Stimulated activated CD4-positive, alpha-beta T cell treated with anti-CD3 and anti-CD28 coated beads, Interleukin-4, amount 100 ng/mL, for 24 hours (primary cell): Measurements from ENCODE around the gene SLC16A10.
"Not testable (repeated sequence)": the region's sequence is repeated elsewhere in the genome, so short reads cannot be mapped to it uniquely, and the experiment has no call there.

Experiments used
- DNase-seq: peaks from one replicate; pipeline ENCODE4 v3.0.0-alpha.2; 2020

The SLC16A10 gene

DNA sequence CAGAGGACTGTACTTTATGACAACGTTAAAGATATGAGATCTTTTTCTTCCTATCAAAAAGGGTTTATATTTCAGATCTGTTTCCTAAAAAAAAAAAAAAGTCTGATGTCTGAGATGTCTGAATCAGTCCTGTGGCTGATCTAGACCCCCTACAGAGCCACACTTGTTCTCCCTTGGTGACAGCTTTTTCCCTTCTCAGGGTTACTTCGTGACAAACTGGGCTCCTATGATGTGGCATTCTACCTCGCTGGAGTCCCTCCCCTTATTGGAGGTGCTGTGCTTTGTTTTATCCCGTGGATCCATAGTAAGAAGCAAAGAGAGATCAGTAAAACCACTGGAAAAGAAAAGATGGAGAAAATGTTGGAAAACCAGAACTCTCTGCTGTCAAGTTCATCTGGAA is 134.5 kb downstream of the SLC16A10 start:
- DNase-seq: no peak

GRCh38 chr6:111222341-111222740 is 135.0 kb downstream of the SLC16A10 start:
- no peak for DNase-seq

- DNase-seq: no peak
Observed at GRCh38 chr6:111228094-111228493, 140.8 kb downstream of the SLC16A10 start.

DNA sequence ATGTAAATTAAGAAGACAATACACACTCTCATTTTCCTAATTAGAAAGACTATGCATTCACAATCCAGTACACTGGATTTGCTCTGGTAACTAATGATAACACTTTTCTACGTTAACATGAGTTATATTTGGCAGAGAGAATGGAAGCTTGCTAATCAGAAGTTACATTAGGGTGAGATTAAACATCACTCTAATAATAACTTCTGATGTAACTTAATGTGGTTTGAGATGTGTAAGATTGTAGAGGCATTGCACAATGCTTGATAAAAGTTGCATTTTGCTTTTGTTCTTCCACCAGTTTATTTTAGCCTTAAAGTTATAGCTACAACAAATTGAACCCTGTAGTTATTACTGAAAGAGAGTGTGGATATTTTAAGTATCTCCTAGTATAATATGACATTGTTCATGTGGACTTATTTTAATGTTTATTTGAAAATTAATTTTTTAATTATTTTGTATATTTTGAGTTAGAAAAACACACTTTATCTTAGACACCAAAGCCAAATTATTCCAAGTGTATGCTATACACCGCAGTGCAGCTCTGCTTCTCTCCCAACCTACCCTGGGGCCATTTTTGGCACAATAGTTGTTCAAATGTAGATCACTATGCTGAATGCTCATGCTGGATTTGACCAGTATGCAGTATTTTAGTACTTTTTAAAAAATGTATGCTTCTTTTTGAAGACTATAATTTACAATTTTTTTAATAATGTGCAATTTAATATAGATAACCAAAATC is 143.2 kb downstream of the SLC16A10 start:
- no peak for DNase-seq

DNA sequence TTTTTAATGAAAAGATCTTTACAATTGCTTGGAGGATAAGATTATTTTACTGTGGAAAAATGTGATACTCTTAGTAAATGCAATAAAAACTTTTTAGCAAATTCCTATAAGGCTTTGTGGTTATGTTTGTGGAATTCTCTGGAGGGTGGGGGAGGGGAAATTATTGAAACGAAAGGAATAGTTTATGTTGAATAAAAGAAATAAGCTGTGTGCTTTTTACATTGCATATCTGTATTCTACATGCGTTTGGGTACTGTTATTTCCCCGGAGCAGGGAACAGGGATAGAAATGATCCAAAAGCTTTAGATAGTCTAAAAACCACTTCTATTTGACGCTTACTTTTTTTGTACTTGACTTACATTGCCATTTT is 143.8 kb downstream of the SLC16A10 start:
- no peak for DNase-seq

DNA sequence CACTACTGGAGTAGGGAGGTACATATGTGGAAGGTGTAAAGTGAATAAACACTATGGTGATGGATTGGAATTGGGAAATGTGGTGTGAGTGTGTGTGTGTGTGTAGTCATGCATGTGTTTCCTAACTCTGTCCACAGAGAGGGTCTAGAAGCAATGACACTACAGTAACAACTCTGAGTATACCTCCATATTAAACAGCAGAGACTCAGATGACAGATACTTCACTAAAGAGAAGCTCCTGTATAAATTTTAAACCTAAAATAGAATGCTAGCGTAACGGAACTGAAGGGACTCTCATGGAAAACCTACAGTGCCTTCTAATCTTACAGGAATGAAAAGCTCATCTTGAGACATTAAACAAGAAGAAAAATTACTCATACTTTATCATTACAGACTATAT is 150.5 kb downstream of the SLC16A10 start:
- no peak for DNase-seq

DNA sequence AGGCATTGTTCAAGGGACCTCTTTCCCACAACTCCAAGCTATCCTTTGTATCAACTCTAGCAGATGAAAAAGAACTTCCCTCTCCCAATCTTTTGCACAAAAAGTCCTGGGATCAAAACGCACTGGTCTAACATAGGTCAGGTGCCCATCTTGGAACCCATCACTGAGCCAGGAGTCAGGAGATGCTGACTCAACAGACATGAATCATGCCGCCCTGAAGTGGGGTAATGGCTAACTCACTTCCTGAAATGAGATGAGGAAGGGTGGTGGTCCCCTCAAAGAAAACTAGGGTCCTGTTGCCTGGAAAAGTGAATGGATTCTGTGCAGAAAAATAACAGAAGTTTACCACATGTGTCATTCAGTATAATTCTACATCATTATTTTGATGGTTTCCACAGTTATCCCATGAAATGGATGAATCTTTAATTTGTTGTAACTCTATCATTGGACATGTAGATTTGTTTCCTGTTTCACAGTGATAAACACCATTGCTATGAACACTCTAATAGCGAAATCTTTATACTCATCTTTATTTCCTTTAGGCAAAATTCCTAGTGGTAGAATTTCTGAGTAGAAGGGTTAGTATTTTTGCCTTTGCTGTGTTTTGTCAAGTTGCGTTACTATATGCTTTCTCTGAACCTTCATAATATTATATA is 151.3 kb downstream of the SLC16A10 start:
- DNase-seq: no peak

DNA sequence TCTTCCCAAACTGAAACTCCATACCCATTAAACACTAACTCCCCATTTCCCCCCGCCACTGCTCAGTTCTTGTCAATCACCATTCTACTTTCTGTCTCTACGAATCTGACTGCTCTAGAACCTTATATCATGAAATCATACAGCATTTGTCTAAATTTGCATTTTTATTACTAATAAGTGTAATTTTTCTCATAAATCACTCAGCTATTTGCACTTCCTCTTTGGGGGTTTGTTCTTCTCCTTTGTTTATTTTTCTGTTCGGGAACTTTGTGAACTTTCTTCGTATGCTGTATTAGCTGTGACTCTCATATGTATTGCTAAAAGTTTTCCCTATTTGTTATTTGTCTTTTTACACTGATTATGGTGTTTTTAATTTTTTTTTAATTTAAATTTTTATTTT is 152.2 kb downstream of the SLC16A10 start:
- no peak for DNase-seq

GRCh38 chr6:111242452-111242851 is 155.1 kb downstream of the SLC16A10 start:
- DNase-seq: no peak

DNA sequence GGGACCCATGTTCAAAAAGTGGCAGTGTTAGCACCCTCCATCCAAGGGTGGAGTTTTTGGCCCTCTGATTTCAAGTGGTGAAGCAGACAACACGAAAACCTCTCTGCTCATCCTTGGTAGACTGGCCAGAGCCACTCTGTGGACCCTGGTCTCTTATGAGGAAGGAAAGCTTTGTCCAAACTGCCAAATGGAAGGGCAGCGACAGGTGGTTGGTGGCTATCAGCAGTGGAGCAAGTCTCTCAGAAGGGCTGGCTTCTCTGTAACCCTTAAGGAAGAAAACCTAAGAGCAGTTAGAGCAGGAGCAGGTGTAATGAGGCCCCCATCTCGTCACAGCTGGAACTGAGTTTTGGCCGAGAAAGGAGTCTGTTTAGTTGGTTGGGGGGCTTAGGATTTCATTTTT is 155.8 kb downstream of the SLC16A10 start:
- no peak for DNase-seq

GRCh38 chr6:111248789-111249188 is 161.5 kb downstream of the SLC16A10 start:
- DNase-seq: no peak

- no peak for DNase-seq
Observed at GRCh38 chr6:111250791-111251354, 163.6 kb downstream of the SLC16A10 start.

DNA sequence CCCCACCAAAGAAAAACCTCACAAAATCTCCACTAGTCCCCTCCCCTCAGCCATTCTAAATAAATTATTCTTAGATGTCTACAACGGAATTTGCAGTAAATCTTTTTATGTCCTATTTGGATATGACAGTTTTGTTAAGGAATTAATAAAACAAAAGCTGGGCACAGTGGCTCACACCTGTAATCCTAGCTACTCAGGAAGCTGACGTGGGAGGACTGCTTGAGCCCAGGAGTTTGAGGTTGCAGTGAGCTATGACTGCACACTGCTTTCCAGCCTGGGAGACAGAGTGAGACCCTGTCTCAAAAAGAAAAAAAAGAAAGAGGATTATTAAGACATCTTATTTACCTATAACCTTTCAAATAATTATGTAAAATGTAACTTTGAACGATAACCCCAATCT is 165.4 kb downstream of the SLC16A10 start:
- no peak for DNase-seq

GRCh38 chr6:111254004-111254778 is 166.9 kb downstream of the SLC16A10 start:
- no peak for DNase-seq

- no peak for DNase-seq
Observed at GRCh38 chr6:111254779-111255166, 167.5 kb downstream of the SLC16A10 start.

DNA sequence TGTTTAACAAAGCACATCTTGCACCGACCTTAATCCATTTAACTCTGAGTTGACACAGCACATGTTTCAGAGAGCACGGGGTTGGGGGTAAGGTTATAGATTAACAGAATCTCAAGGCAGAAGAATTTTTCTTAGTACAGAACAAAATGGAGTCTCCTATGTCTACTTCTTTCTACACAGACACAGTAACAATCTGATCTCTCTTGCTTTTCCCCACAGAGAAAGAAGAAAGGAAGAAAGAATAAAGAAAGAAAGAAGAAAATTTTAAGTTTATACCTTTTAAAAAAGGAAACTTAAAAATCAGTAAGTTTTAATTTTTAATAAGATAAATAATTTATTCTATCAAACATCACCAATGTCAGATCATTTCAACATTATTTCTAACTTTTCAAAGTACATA is 168.5 kb downstream of the SLC16A10 start:
- not testable (repeated sequence) for DNase-seq

- no peak for DNase-seq
Observed at GRCh38 chr6:111256646-111257045, 169.3 kb downstream of the SLC16A10 start.

DNA sequence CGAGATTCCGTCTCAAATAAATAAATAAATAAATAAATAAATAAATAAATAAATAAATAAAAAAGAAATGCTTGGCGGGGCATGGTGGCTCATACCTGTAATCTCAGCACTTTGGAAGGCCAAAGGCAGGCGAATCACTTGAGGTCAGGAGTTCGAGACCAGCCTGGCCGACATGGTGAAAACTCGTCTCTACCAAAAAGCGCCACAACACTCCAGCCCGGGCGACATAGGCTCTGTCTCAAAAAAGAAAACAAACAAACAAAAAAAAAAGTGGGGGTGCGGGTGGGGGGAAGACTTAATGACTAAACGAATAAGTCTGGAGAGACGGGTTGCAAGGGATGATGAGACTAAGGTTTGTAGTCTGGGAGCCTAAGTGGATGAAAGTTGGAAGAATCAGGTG is 170.7 kb downstream of the SLC16A10 start:
- DNase-seq: no peak

DNA sequence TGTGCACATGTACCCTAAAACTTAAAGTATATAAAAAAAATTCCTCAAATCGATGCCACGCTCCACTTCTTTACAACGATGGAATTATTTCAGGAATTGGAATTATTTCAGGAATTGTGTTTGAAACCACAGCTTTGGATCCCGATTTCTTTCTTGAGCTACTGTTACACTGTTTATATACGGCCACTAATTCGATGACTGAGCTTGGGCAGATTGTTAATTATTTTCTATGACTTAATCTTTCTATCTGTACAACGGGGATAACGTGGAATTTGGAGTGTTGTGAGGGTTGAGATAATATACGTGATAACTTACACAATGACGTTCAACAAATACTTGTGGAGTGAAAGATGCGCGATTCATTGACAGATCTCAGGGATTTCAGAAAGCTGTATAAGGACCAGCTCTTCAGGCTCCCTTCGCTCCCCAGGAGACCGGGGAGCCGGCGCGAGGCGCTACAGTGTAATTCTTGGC is 171.3 kb downstream of the SLC16A10 start:
- no peak for DNase-seq

DNA sequence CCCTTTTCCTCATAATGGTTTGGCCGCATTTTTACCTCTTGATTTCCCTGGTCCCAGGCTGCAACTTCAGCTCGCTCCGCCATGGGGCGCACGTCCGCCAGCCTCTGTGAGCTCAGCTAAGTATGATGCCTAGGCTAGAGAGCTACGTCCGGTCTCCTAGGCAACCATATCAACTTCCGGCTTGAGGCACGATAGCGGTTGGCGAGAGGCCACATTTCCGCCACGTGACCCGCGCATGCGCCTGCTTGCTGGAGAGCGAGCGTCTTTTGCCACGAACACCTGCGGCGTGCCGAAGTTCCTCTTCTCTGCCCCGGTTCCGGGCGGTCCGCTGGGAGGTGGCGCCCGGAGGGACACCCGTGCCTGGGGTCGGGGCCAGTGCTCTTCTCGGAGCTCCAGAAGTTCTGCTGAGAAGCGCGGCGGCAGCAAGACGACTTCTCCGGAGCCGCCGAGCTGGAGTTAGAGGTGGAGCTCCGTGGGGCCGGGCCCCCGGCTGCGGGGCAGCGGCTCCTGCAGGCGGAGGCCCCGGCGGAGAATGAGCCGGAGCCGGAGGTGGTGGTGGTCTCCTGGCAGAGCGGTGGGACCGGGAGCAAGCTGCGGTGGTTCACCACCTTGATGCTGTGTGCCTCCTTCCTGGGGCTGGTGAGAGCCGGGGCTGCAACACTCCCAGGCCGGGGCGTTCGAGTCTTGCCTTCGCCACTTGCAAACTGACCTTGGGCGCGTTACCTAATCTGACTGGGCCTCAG is 172.0 kb downstream of the SLC16A10 start:
- DNase-seq: peak; percentile 99

DNA sequence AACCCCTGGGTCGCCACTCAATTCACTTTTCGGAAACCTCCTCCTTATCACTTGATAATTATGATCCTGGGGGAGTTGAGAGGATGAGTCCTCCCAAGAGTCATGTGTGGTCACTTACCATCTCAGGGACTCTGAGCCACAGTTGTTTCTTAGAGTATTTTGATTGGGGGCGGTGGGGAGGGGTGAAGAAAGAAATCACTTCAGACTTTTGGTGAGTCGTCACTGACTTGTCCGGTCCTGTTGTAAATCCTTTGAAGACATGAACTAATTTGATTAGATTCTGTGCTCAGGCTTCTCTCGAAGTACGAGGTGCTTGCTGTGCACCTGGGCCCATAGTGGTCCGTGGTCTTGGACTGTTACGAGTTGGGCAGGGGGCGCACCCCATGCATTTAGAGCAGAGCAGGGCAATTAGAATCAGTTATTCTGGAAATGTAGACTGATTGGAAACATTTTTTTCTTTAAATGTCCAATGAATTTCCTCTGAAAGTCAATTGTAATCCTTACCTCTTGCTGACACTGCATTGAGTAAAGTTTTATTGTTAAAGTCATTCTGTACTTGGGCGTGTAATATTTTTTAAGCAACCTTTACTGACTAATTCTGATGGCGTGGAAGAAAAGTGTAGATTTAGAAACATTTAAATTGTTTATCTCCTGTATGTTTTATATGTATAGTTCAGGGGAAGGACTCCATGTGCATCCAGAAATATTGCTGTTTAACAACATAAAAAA is 173.4 kb downstream of the SLC16A10 start:
- DNase-seq: no peak

DNA sequence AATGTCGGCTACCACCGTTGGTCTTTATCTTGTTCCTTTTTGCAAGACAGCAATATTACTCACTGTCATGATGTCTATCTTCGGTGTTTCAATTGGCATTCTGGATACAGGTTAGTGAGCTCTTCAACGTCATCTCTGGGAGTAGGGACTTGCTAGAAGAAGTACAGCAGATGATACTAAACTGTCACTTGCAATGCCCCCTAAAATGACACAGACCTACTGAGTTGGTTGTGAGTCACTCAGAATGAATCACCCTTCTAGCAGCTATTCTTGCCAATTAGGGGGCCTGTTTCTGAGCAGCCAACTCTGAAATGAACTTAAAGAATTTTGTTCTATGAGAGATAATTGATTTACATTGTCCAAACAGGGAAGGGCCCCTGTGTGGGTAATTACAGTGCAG is 176.5 kb downstream of the SLC16A10 start:
- DNase-seq: peak; percentile 19
